H9 (cell line): ENCODE measurements around the gene RPL35. TPM values are rescaled to one million over a fixed set of nuclear protein-coding genes. Genes with fewer than 3 reads are reported as not detected.

Experiments
- DNase-seq: peaks from one replicate; pipeline ENCODE4 v3.0.0-alpha.2; 2017
- H2AFZ ChIP-seq: one replicate; pipeline ENCODE4 v1.6.1; 2013; ENCODE audit warnings: mild to moderate bottlenecking, low read length, control low read depth, moderate library complexity
- H2AK5ac ChIP-seq: 2 replicates; pipeline ENCODE4 v1.6.1; 2013; ENCODE audit warnings: low read length, control low read depth, mixed read lengths; ENCODE audit not compliant: insufficient read length
- H2BK120ac ChIP-seq: one replicate; pipeline ENCODE4 v1.6.1; 2013; ENCODE audit warnings: low read depth, mild to moderate bottlenecking, low read length, control low read depth, inconsistent platforms; ENCODE audit not compliant: poor library complexity, severe bottlenecking
- H2BK12ac ChIP-seq: 2 replicates; pipeline ENCODE4 v1.6.1; 2013; ENCODE audit warnings: low read length, control low read depth, mixed read lengths, low read depth; ENCODE audit not compliant: insufficient read length
- H2BK15ac ChIP-seq: 2 replicates; pipeline ENCODE4 v1.6.1; 2013; ENCODE audit warnings: low read depth, low read length, control low read depth
- H2BK20ac ChIP-seq: one replicate; pipeline ENCODE4 v1.6.1; 2013; ENCODE audit warnings: low read depth, mild to moderate bottlenecking, low read length, control low read depth, inconsistent platforms; ENCODE audit not compliant: poor library complexity, severe bottlenecking
- H2BK5ac ChIP-seq: 2 replicates; pipeline ENCODE4 v1.6.1; 2013; ENCODE audit warnings: low read length, control low read depth, mixed read lengths; ENCODE audit not compliant: insufficient read length
- H3K14ac ChIP-seq: 2 replicates; pipeline ENCODE4 v1.6.1; 2013; ENCODE audit warnings: low read length, control low read depth; ENCODE audit not compliant: insufficient read depth
- H3K18ac ChIP-seq: 2 replicates; pipeline ENCODE4 v1.6.1; 2013; ENCODE audit warnings: low read depth, mild to moderate bottlenecking, mixed read lengths, low read length, control low read depth; ENCODE audit not compliant: insufficient read length
- H3K23ac ChIP-seq: 2 replicates; pipeline ENCODE4 v1.6.1; 2013; ENCODE audit warnings: low read length, control low read depth, mixed read lengths, low read depth; ENCODE audit not compliant: insufficient read length
- H3K23me2 ChIP-seq: 2 replicates; pipeline ENCODE4 v1.6.1; 2013; ENCODE audit warnings: low read depth, mild to moderate bottlenecking, mixed read lengths, low read length, control low read depth; ENCODE audit not compliant: insufficient read length, poor library complexity, severe bottlenecking
- H3K27ac ChIP-seq: 2 replicates; pipeline ENCODE4 v1.5.1; 2013; ENCODE audit warnings: low read length, control low read depth, mixed read lengths, low read depth; ENCODE audit not compliant: insufficient read length
- H3K27me3 ChIP-seq: 2 replicates; pipeline ENCODE4 v1.6.1; 2013; ENCODE audit warnings: low read length, control low read depth, inconsistent platforms; ENCODE audit not compliant: insufficient read depth
- H3K4ac ChIP-seq: 2 replicates; pipeline ENCODE4 v1.6.1; 2013; ENCODE audit warnings: low read depth, mild to moderate bottlenecking, control low read depth, inconsistent platforms, low read length, moderate library complexity
- H3K4me1 ChIP-seq: 2 replicates; pipeline ENCODE4 v1.6.1; 2013; ENCODE audit warnings: low read length, control low read depth, inconsistent platforms; ENCODE audit not compliant: insufficient read depth
- H3K4me2 ChIP-seq: 2 replicates; pipeline ENCODE4 v1.6.1; 2013; ENCODE audit warnings: low read length, control low read depth, mixed read lengths; ENCODE audit not compliant: insufficient read length, insufficient read depth
- H3K56ac ChIP-seq: 2 replicates; pipeline ENCODE4 v1.6.1; 2013; ENCODE audit warnings: low read depth, mild to moderate bottlenecking, mixed read lengths, low read length, control low read depth; ENCODE audit not compliant: insufficient read length
- H3K79me1 ChIP-seq: 2 replicates; pipeline ENCODE4 v1.6.1; 2013; ENCODE audit warnings: low read depth, mild to moderate bottlenecking, moderate library complexity, low read length, control low read depth, inconsistent platforms; ENCODE audit not compliant: insufficient read depth, poor library complexity, severe bottlenecking
- H3K79me2 ChIP-seq: 2 replicates; pipeline ENCODE4 v1.6.1; 2013; ENCODE audit warnings: low read length, control low read depth, inconsistent platforms; ENCODE audit not compliant: insufficient read depth
- H3K9ac ChIP-seq: 2 replicates; pipeline ENCODE4 v1.6.1; 2013; ENCODE audit warnings: low read length, control low read depth, mixed read lengths; ENCODE audit not compliant: insufficient read length; ENCODE audit errors: extremely low read depth
- H3K9me3 ChIP-seq: one replicate; pipeline ENCODE4 v1.6.1; 2013; ENCODE audit warnings: low read depth, low read length, inconsistent platforms; ENCODE audit not compliant: control insufficient read depth
- H3T11ph ChIP-seq: one replicate; pipeline ENCODE4 v1.6.1; 2013; ENCODE audit warnings: mild to moderate bottlenecking, low read length, control low read depth, inconsistent platforms
- H4K20me1 ChIP-seq: one replicate; pipeline ENCODE4 v1.6.1; 2013; ENCODE audit not compliant: control insufficient read depth, insufficient read length, insufficient read depth
- H4K5ac ChIP-seq: 2 replicates; pipeline ENCODE4 v1.6.1; 2013; ENCODE audit warnings: low read depth, mild to moderate bottlenecking, mixed read lengths, low read length, control low read depth; ENCODE audit not compliant: insufficient read length
- H4K8ac ChIP-seq: replicated peaks from 2 replicates; pipeline ENCODE4 v1.6.1; 2013; ENCODE audit warnings: low read length, control low read depth, mixed read lengths, low read depth; ENCODE audit not compliant: insufficient read length
- H4K91ac ChIP-seq: 2 replicates; pipeline ENCODE4 v1.6.1; 2013; ENCODE audit warnings: low read depth, mild to moderate bottlenecking, moderate library complexity, mixed read lengths, low read length, control low read depth; ENCODE audit not compliant: insufficient read length
- H3K27ac Mint-ChIP-seq, 3 experiments: 2 replicates in 2 of 3; 3 replicates in 1 of 3; pipeline ENCODE4 v1.8.0; 2020 to 2021; ENCODE audit warnings: mixed read lengths in 3 of 3, mild to moderate bottlenecking in 1 of 3, moderate library complexity in 1 of 3
- H3K27me3 Mint-ChIP-seq: 2 replicates; pipeline ENCODE4 v1.8.0; 2021; ENCODE audit warnings: low read depth, mild to moderate bottlenecking, moderate library complexity, mixed read lengths
- H3K36me3 Mint-ChIP-seq, 3 experiments: 2 replicates in 2 of 3; 3 replicates in 1 of 3; pipeline ENCODE4 v1.8.0; 2020 to 2021; ENCODE audit warnings: low read depth in 3 of 3, mixed read lengths in 3 of 3; ENCODE audit not compliant: insufficient read depth in 1 of 3
- H3K4me1 Mint-ChIP-seq, 2 experiments: 2 replicates each; pipeline ENCODE4 v1.8.0; 2020; ENCODE audit warnings: mixed read lengths in 2 of 2
- H3K4me3 Mint-ChIP-seq, 2 experiments: 2 replicates in 1 of 2; 3 replicates in 1 of 2; pipeline ENCODE4 v1.8.0; 2020 to 2021; ENCODE audit warnings: mild to moderate bottlenecking in 2 of 2, mixed read lengths in 2 of 2, moderate library complexity in 1 of 2
- H3K9me3 Mint-ChIP-seq, 2 experiments: 2 replicates in 1 of 2; 3 replicates in 1 of 2; pipeline ENCODE4 v1.8.0; 2020; ENCODE audit warnings: mild to moderate bottlenecking in 2 of 2, mixed read lengths in 2 of 2, moderate library complexity in 1 of 2
- CTCF ChIP-seq: fragments of 200-600 bp; sonication (generic); conservative IDR thresholded peaks from 3 replicates; pipeline ENCODE4 v1.8.0; 2021; ENCODE audit warnings: antibody characterized with exemption, mild to moderate bottlenecking
- WGBS: extraction: QIAGEN DNeasy Blood & Tissue Kit; methylation state at CpG from one replicate; pipeline ENCODE4 v1.1.7; 2013; ENCODE audit warnings: missing lambda C conversion rate, low lambda C conversion rate, mixed read lengths; ENCODE audit not compliant: insufficient read length; ENCODE audit errors: extremely low coverage; 5-methylcytosine and 5-hydroxymethylcytosine counted together
- total RNA-seq: library from RNA; stranded (reverse); gene quantifications from 2 replicates; pipeline ENCODE4 v1.2.1, GENCODE V29; 2021

The RPL35 gene
- total RNA-seq, 1 experiment from 2014 or later, result 1,840 TPM

- H4K8ac ChIP-seq, result no peak overlapping the region
- H4K91ac ChIP-seq, result no peak overlapping the region
- no CpG with 5 or more reads among the region's 13 CpGs for WGBS
- Mint-ChIP-seq H3K4me1 (peaks cover 49 to 50% of the 10 kb centered on the region in 2 experiments), H3K36me3 (peaks cover 4 to 36% (median 25%) of the 10 kb centered on the region in 3 experiments), H3K4me3 (no peak overlapping the region), H3K27me3 (no peaks in the 10 kb centered on the region), H3K9me3 (no peaks in the 10 kb centered on the region), H3K27ac (no peak overlapping the region)
- no peaks in the 10 kb centered on the region for H4K20me1 ChIP-seq
- no peak overlapping the region for H2AK5ac ChIP-seq
- H3K27me3 ChIP-seq, result no peaks in the 10 kb centered on the region
- H3K4ac ChIP-seq, result no peak overlapping the region
- H3K4me1 ChIP-seq, result peaks cover 14% of the 10 kb centered on the region
- no peak overlapping the region for H3K56ac ChIP-seq
- H3K79me2 ChIP-seq, result no peaks in the 10 kb centered on the region
- no peak overlapping the region for H2BK12ac ChIP-seq
- H3T11ph ChIP-seq, result no peak overlapping the region
- H3K18ac ChIP-seq, result no peak overlapping the region
- DNase-seq, result no peak
- no peak overlapping the region for H2BK20ac ChIP-seq
- H3K23me2 ChIP-seq, result no peaks in the 10 kb centered on the region
- H2BK15ac ChIP-seq, result no peak overlapping the region
- H2BK5ac ChIP-seq, result no peak overlapping the region
- no peaks in the 10 kb centered on the region for H3K79me1 ChIP-seq
- no peak for TF ChIP-seq CTCF
- no peak overlapping the region for H3K23ac ChIP-seq
- H4K5ac ChIP-seq, result no peak overlapping the region
- H3K9me3 ChIP-seq, result no peaks in the 10 kb centered on the region
- no peak overlapping the region for H2AFZ ChIP-seq
- no peak overlapping the region for H3K14ac ChIP-seq
- no peak overlapping the region for H3K4me2 ChIP-seq
- no peak overlapping the region for H2BK120ac ChIP-seq
- no peak overlapping the region for H3K27ac ChIP-seq
- H3K9ac ChIP-seq, result no peak overlapping the region
Measured at GRCh38 chr9:124882231-124882630, 20.5 kb upstream of the RPL35 start.
